ENCODE measurements around the gene SATB1. TPM values are rescaled to one million over a fixed set of nuclear protein-coding genes. Genes with fewer than 3 reads are reported as not detected.

SATB1 gene
- total and polyA plus RNA-seq, 2 of the 4 experiments (the other 2 are of a cell fraction): 7.5 to 10.7 TPM

GRCh38 chr3:18401300-18401961 is 23.7 kb downstream of the SATB1 start:
- H2AK9ac ChIP-seq (replicated peaks; ENCODE audit: low read depth, low read length, poor library complexity): no peak overlapping the region
- H3K56ac ChIP-seq (ENCODE audit: extremely low read depth, insufficient read depth, low read length): no peak overlapping the region
- ChIA-PET POLR2A (ENCODE audit: unreplicated experiment) (interaction anchor here (0.6 kb wide), 1 partner anchor 145 kb away, joined by 10 read pairs; no protein-coding TSS in a partner anchor), CTCF (interaction anchor here (1.1 to 2.3 kb wide), 3 partner anchors 10 to 58 kb away, joined by 3 to 15 read pairs (median 3); no protein-coding TSS in a partner anchor)
- no TSS peak for BruUV-seq (replicated peaks)
- ATAC-seq (ENCODE audit: low read depth): no peak
- DNase-seq: no peak
- H2BK15ac ChIP-seq (ENCODE audit: low read depth, low read length): no peak overlapping the region
- H3K4ac ChIP-seq (ENCODE audit: low read depth, low read length): no peak overlapping the region
- no peaks in the 10 kb centered on the region for H3K27me3 ChIP-seq (ENCODE audit: control insufficient read depth, insufficient read depth, low read length)
- no peak overlapping the region for H2BK5ac ChIP-seq (ENCODE audit: low read depth, low read length, poor library complexity, severe bottlenecking)
- H4K91ac ChIP-seq (ENCODE audit: insufficient read depth, low read depth, low read length): no peak overlapping the region
- dilution Hi-C loops (cut with HindIII; ENCODE audit: low sequenced_read_pairs, unreplicated experiment) (no loop called here), in situ Hi-C loops (cut with MboI; ENCODE audit: low sequenced_read_pairs) (no loop called here), intact Hi-C loops (cut with micrococcal nuclease) (no loop called here)
- H2AK5ac ChIP-seq (ENCODE audit: low read depth, low read length): no peak overlapping the region
- H2BK120ac ChIP-seq (ENCODE audit: low read depth, low read length): no peak overlapping the region
- no peak overlapping the region for H2BK20ac ChIP-seq (ENCODE audit: low read depth, low read length)
- no peaks in the 10 kb centered on the region for H3K36me3 ChIP-seq (ENCODE audit: control insufficient read depth, insufficient read depth, low read length)
- H3K4me1 ChIP-seq (ENCODE audit: control insufficient read depth, insufficient read depth, low read length): no peaks in the 10 kb centered on the region
- H4K5ac ChIP-seq (ENCODE audit: low read depth, low read length): no peak overlapping the region
- no peaks in the 10 kb centered on the region for H3K9me3 ChIP-seq (ENCODE audit: control insufficient read depth, insufficient read depth, low read length)
- no peak overlapping the region for H3K9ac ChIP-seq (ENCODE audit: low read depth, low read length)
- H3K4me3 ChIP-seq (ENCODE audit: insufficient read depth, low read depth, low read length): no peak overlapping the region
- no peak overlapping the region for H3K23ac ChIP-seq (ENCODE audit: low read depth, low read length)
- H2AFZ ChIP-seq (replicated peaks; ENCODE audit: low read length, poor library complexity): no peak overlapping the region
- H4K20me1 ChIP-seq (ENCODE audit: insufficient read depth, low read length): no peaks in the 10 kb centered on the region
- no peak overlapping the region for H3K14ac ChIP-seq (replicated peaks; ENCODE audit: low read depth, low read length)
- WGBS, 2 experiments (ENCODE audit: extremely low coverage in 2 of 2, insufficient read length in 1 of 2): no CpG with 5 or more reads among the region's 10 CpGs
- H3K4me2 ChIP-seq (ENCODE audit: low read depth, low read length): no peak overlapping the region
- no peak overlapping the region for H3K18ac ChIP-seq (ENCODE audit: low read depth, low read length)
- no peak for TF ChIP-seq BHLHE40 (IDR thresholded peaks at IDR 0.05; ENCODE audit: low read depth, low read length)
- H3K79me1 ChIP-seq (ENCODE audit: low read depth in 1 of 2, low read length in 2 of 2): no peaks in the 10 kb centered on the region
- no peak overlapping the region for H3K27ac ChIP-seq (ENCODE audit: insufficient read depth, low read length)
- H3K9me1 ChIP-seq (ENCODE audit: insufficient read depth, low read length): no peaks in the 10 kb centered on the region
- no peak overlapping the region for H4K8ac ChIP-seq (ENCODE audit: low read depth in 2 of 2, low read length in 2 of 2)

All from IMR-90 (cell line).